Fibroblast of mammary gland (primary cell): ENCODE measurements around the gene SNX14.
"Not testable (repeated sequence)": the region's sequence is repeated elsewhere in the genome, so short reads cannot be mapped to it uniquely, and the experiment has no call there.

ENCODE experiments used
- DNase-seq: peaks from one replicate; pipeline ENCODE4 v3.0.0-alpha.2; 2010; ENCODE audit warnings: low read depth
- H3K4me3 ChIP-seq: 2 replicates; pipeline ENCODE4 v1.5.1; 2011; ENCODE audit warnings: low read depth, mild to moderate bottlenecking, low read length, moderate library complexity; ENCODE audit not compliant: control insufficient read depth
- CTCF ChIP-seq: conservative IDR thresholded peaks from 2 replicates; pipeline ENCODE4 v1.5.1; 2011; ENCODE audit warnings: low read depth, low read length, inconsistent platforms; ENCODE audit not compliant: control insufficient read depth, insufficient read depth

The SNX14 gene

GRCh38 chr6:85637579-85637978 lies 43.9 kb upstream of the SNX14 start:
- H3K4me3 ChIP-seq = no peak overlapping the region
- no peak for TF ChIP-seq CTCF
- no peak for DNase-seq

DNA sequence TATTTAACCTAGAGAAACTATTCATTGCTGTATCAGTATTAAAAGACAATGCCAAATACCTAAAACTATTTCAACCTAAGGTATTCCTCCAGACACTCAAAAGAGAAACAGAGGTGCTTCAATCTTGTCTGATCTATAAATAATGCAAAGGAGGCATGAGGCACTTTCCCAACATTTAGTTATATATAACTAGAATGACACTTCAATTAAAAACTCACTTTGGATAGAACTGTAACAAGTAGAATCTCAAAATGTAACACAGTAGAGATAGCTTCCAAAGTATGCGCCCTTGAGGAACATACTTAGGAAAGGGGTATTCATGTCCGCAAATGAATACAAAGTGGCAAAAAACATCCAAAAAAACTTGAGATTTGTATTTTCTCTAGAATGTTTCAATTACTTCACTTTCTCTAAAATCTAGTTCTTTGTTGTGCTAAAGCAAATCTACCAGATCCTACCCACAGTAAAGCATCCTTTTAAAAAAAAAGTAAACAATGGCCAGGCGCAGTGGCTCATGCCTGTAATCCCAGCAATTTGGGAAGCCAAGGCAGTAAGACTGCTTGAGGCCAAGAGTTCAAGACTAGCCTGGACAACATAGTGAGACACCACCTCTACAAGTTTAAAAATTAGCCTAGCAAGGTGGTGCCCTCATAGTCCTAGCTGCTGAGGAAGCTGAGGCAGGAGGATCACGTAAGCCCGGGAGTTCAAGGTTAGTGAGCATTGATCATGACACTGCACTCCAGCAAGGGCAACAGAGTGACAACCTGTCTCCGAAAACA lies 38.7 kb upstream of the SNX14 start:
- TF ChIP-seq CTCF = no peak
- no peak overlapping the region for H3K4me3 ChIP-seq
- no peak for DNase-seq

DNA sequence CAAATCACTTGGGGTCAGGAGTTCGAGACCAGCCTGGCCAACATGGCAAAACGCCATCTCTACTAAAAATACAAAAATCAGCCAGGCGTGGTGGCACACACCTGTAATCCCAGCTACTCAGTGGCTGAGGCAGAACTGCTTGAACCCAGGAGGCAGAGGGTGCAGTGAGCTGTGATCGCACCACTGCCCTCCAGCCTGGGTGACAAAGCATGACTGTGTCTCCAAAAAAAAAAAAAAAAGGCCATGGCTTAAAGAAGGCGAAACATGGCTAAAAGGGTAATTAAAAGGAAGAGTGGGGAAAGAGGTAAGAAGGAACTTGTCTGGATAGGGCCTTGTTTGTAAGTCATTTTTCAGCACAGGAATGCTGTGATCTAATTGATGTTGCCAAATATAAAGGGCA lies 37.5 kb upstream of the SNX14 start:
- not testable (repeated sequence) for H3K4me3 ChIP-seq, DNase-seq

- no peak for TF ChIP-seq CTCF
- no peak overlapping the region for H3K4me3 ChIP-seq
- no peak for DNase-seq
Observed at GRCh38 chr6:85628353-85628752, 34.7 kb upstream of the SNX14 start.

DNA sequence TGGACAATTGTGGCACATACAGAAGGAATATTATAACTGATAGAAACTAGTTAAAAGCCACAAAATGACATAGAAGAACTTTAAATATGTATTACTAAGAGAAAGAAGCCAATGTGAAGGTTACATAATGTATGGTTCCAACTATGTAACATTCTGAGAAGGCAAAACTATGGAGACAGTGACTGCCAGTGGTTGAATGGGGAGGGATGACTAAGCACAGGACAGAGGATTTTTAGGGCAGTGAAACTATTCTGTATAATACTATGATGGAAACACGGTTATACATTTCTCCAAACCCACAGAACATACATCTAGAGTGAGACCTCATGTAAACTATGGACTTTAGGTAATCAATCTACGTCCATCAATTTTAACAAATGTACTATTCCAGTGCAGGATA lies 26.6 kb upstream of the SNX14 start:
- no peak for DNase-seq
- TF ChIP-seq CTCF = no peak
- H3K4me3 ChIP-seq = no peak overlapping the region

DNA sequence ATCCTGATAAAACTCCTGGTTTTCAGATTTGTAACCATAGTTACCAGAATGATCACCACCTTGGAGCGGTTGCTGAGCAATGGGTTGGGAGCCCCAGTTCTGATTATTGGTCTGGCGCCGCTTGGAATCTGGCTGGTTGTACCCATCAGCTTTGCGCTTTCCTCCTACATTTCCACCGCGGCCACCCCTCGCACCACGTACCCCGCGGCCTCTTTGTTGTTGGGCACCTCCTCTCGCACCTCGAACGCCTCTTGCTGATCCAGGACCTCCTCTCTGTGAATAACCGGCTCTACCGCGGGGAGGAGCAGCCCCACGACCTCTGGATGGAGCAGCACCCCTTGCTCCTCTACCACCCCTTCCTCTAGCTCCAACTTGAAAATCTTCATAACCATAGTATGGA lies 21.1 kb upstream of the SNX14 start:
- DNase-seq = no peak
- H3K4me3 ChIP-seq = no peak overlapping the region
- no peak for TF ChIP-seq CTCF

GRCh38 chr6:85612690-85613474 lies 19.2 kb upstream of the SNX14 start:
- no peak overlapping the region for H3K4me3 ChIP-seq
- DNase-seq = no peak

More at GRCh38 chr6:85612690-85613474, 19.2 kb upstream of the SNX14 start:
- TF ChIP-seq CTCF = no peak
